Spinal cord (tissue), 10 donors: ENCODE results near the gene PSG5. TPM values are rescaled to one million over a fixed set of nuclear protein-coding genes. Genes with fewer than 3 reads are reported as not detected.
"Not testable (repeated sequence)": the region's sequence is repeated elsewhere in the genome, so short reads cannot be mapped to it uniquely, and the experiment has no call there.

ENCODE experiments used
- DNase-seq, 6 donors: peaks; one replicate each; pipeline versions ENCODE4 v3.0.0 to v3.0.0-alpha.2; 2013 to 2015; ENCODE audit warnings: low spot score in 6 of 6, low read depth in 4 of 6
- H3K27ac ChIP-seq: one replicate; pipeline ENCODE4 v1.5.1; 2013; ENCODE audit warnings: low read depth, low read length, control low read depth
- H3K27me3 ChIP-seq: one replicate; pipeline ENCODE4 v1.6.1; 2013; ENCODE audit warnings: low read length; ENCODE audit not compliant: control insufficient read depth, insufficient read depth
- H3K36me3 ChIP-seq: one replicate; pipeline ENCODE4 v1.6.1; 2013; ENCODE audit warnings: low read length; ENCODE audit not compliant: control insufficient read depth, insufficient read depth
- H3K4me1 ChIP-seq: one replicate; pipeline ENCODE4 v1.6.1; 2013; ENCODE audit warnings: low read length; ENCODE audit not compliant: control insufficient read depth, insufficient read depth
- H3K4me3 ChIP-seq: one replicate; pipeline ENCODE4 v1.5.1; 2013; ENCODE audit warnings: low read depth, low read length, control low read depth
- H3K9me3 ChIP-seq: one replicate; pipeline ENCODE4 v1.6.1; 2013; ENCODE audit warnings: low read length; ENCODE audit not compliant: control insufficient read depth, insufficient read depth
- WGBS: methylation state at CpG from one replicate; pipeline ENCODE4 v1.1.5; 2013; ENCODE audit warnings: missing lambda C conversion rate; ENCODE audit not compliant: insufficient coverage; 5-methylcytosine and 5-hydroxymethylcytosine counted together
- polyA plus RNA-seq, 2 donors: library from polyadenylated mRNA; unstranded; fragments of 120-200 nt; gene quantifications; one replicate each; pipeline ENCODE4 v1.2.1, GENCODE V29; 2013; ENCODE audit not compliant: insufficient read length in 2 of 2
- total RNA-seq, 2 donors: library from RNA; depleted of rRNA in 1 of 2; stranded (reverse); fragments of 120-200 nt in 1 of 2; fragments of >200 nt in 1 of 2; gene quantifications; one replicate each; pipeline versions ENCODE4 v1.2.3 to v1.2.4, GENCODE V29; 2013 to 2014
- donor health status: healthy.

Gene PSG5
- total and polyA plus RNA-seq, 4 donors, result 0.35 to 0.51 (median 0.50) TPM; not detected in 1

GRCh38 chr19:43119526-43119925 is 66.8 kb downstream of the PSG5 start:
- no CpG with 5 or more reads among the region's 3 CpGs for WGBS
- not testable (repeated sequence) for H3K9me3 ChIP-seq, H3K27me3 ChIP-seq, DNase-seq, H3K4me1 ChIP-seq, H3K36me3 ChIP-seq, H3K27ac ChIP-seq, H3K4me3 ChIP-seq

Other genes with a start within 250 kb of the PSG5 start
- not detected for gene PSG7, start 249.3 kb downstream of the PSG5 start, total RNA-seq
- gene PSG7, start 249.3 kb downstream of the PSG5 start, polyA plus RNA-seq, result 1 to 10 TPM in 1 of 2 donors, not detected in 1; 1.0 TPM
- gene PSG11, start 160.1 kb downstream of the PSG5 start, total RNA-seq, result under 1 TPM in 1 of 2 donors, not detected in 1; 0.55 TPM
- gene PSG11, start 160.1 kb downstream of the PSG5 start, polyA plus RNA-seq, result under 1 TPM in 1 of 2 donors, not detected in 1; 0.36 TPM
- gene PSG2, start 103.8 kb downstream of the PSG5 start, total RNA-seq, result under 1 TPM in 1 of 2 donors, not detected in 1; 0.44 TPM
- gene PSG2, start 103.8 kb downstream of the PSG5 start, polyA plus RNA-seq, result under 1 TPM; 0.23 to 0.71 TPM
- under 1 TPM in 1 of 2 donors, not detected in 1; 0.99 TPM for gene PSG4, start 19.1 kb upstream of the PSG5 start, total RNA-seq
- gene PSG4, start 19.1 kb upstream of the PSG5 start, polyA plus RNA-seq, result under 1 TPM; 0.15 to 0.60 TPM
- gene PSG9, start 83.0 kb upstream of the PSG5 start, total RNA-seq, result under 1 TPM in 1 of 2 donors, not detected in 1; 0.44 TPM
- gene PSG9, start 83.0 kb upstream of the PSG5 start, polyA plus RNA-seq, result under 1 TPM; 0.12 to 0.67 TPM
- 10 to 100 TPM in 1 of 2 donors, 1 to 10 TPM in 1; 4.8 to 24.1 TPM for gene CD177, start 167.2 kb upstream of the PSG5 start, total RNA-seq
- 1 to 10 TPM in 1 of 2 donors, not detected in 1; 2.5 TPM for gene CD177, start 167.2 kb upstream of the PSG5 start, polyA plus RNA-seq
- gene TEX101, start 228.4 kb upstream of the PSG5 start, total RNA-seq, result not detected
- under 1 TPM in 1 of 2 donors, not detected in 1; 0.18 TPM for gene TEX101, start 228.4 kb upstream of the PSG5 start, polyA plus RNA-seq